SKM-1 (cell line): ENCODE data around the gene NKPD1.

Experiments used
- DNase-seq: peaks from one replicate; lab custom pipeline; 2025; ENCODE audit not compliant: unreplicated experiment; lab: John Stamatoyannopoulos, UW

Gene NKPD1

DNA sequence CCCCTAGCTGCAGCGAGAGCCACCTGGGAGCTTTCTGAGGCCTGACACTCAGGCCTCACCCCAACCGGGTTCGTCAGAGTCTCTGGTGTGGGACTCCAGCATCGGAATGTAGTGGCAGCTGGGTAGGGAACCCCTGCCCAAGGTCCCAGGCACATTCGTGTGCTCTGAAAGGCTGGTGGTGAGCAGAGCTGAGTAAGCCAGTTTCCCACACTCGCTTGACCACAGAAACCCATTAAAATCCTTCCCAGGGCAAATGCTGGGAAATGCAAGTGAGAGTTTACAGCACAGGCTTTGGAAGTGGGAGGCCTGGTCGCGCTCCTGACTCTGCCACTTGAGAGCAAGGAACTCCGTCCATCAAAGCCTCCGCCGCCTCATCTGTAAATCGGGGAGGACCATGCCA, 13.0 kb upstream of the NKPD1 start:
- no peak for DNase-seq

DNA sequence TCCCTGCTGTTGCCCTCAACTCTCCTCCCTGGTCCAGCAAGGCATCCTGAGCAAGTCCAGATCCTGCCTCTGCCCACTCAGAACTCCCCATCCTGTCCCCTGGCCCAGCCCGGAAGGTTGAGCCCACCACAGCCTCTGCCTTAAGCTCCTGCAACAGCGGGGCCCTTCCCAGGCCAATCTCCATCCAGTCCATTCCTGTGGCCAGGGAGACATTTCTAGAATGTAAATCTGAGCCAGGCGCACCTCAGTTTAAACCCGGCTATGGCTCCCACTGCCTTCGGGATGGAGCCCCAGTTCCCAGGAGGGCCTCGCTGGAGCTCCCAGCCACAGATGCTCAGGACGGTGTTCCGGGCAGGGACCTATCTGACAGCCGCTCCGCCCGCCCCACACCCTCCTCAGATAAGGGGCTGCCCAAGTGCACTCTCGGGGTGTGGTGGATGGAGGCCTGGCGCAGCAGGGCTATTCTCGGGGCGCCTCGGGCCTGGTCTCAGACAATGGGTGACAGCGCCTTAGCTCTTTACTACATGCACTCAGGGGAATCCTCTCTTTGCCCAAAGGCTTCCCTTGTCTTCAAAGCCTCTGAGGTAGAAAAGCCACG, 11.9 kb upstream of the NKPD1 start:
- DNase-seq = no peak

DNA sequence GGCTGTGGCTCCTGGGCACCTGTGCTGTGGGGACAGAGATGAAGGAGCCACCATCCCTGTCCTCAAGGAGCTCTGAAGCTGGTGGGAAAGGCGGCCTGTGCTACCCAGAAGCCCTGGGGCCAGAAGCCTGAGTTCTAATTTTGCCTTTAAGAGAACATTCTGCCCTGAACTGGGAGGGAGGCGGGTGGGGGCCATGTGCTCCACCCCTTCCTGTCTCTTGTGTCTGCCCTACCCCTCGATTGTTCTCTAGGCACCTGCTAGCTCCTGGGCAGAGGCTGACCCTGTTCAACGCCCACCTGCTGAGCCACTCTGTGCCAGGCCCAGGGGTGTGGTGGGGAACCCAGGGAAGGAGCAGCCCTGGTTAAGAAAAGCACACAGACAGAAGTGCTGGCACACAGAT, 11.4 kb upstream of the NKPD1 start:
- DNase-seq = no peak

DNA sequence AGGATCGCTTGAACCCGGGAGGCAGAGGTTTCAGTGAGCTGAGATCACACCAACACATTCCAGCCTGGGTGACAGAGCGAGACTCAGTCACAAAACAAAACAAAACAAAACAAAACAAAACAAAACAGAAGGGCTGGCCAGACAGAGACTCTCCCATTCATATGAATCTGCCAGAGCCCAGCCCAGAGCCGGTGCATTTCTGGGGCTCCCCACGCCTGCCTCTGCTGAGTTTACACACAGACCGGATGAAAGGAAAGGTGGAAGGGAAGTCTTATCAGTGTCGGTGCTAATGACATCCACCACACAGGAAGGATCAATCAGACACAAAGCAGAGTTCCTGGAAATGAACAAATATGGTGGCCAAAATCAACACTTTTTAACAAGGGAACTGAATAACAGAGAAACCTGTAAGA, 10.4 kb upstream of the NKPD1 start:
- no peak for DNase-seq

DNA sequence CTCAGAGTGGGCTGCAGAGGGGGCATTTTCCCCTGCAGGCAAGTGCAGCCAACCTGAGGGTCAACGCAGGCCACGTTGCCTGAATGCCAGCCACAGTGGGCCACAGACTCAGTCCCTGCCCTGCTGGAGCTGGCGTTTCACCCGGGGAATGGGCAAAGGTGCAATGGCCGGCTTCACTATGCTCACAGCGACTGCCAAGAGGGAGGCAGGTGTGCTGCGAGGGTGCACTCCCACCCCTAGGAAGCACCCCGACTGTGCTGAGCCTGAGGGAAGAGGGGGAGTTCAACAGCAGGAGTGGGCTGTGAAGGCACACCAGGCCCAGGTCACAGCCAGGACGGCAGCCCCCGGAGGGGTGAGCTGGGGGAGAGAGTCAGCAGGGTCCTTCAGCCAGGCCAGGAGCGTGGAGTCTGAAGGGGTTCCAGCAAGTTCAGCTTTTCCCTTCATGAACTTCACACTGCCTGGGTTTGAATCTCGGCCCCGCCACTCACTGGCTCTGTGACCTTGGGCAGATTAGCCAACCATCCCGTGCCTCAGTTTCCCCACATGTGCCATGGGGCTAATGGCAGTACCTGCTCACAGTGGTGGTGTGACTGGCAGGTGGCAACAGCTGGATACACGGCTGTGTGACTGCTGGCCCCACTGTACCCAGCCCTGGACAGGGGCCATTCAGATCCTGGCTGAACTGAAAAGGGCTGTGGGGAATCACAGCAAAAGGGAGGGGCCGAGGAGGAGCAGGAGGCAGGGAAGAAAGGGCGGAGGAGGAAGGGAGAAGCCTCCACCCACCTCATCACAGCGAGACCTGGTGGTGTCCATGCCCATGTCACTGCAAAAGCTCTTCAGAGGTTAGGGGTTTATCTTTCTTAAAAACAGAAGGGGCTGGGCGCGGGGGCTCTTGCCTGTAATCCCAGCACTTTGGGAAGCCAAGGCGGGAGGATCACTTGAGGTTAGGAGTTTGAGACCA, 9.6 kb upstream of the NKPD1 start:
- no peak for DNase-seq

DNA sequence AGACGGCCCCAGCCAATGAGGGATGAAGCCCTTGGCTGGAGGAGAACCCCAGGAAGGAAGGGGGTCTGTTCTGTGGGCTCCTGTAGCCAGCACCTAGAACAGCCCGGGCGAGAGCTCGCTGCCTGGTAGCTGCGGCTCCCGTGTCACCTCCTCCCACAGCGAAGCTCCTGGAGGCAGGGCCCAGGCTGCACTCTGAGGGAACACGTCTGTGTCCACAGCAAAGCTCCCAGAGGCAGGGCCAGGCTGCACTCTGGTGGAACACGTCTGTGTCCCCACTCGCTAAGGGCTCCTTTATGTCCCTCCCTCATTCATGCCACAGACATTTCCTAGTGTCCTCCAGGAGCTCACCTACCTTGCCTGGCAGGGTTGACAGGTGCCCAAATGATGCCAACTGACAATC, 8.8 kb upstream of the NKPD1 start:
- DNase-seq = no peak

DNA sequence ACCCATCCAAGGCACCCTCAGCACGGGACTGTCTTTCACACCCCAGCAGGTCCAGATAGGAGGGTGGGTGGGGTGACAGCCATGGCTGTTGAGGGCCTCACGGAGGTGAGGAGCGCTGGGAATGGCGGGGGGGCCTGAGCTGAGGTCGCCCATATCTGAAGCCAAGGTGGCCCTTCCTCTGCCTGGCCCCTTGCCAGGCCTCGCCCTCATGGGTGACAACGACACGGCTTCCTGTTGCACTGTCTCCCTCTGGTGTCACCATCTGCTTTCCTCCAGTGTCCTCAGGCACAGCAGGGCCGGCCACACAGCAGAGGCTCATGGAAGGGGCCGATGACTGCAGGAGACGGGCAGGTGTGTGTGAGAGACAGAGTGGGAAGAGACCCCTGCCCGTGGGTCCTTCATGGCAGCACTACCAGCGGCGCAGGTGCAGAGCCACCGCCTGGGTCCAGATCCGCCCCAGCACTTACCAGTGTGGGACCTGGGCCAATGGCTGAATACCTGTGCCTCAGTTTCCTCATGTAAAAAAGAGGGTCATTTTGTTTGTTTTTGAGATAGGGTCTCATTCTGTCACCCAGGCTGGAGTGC, 8.1 kb upstream of the NKPD1 start:
- DNase-seq = no peak

DNA sequence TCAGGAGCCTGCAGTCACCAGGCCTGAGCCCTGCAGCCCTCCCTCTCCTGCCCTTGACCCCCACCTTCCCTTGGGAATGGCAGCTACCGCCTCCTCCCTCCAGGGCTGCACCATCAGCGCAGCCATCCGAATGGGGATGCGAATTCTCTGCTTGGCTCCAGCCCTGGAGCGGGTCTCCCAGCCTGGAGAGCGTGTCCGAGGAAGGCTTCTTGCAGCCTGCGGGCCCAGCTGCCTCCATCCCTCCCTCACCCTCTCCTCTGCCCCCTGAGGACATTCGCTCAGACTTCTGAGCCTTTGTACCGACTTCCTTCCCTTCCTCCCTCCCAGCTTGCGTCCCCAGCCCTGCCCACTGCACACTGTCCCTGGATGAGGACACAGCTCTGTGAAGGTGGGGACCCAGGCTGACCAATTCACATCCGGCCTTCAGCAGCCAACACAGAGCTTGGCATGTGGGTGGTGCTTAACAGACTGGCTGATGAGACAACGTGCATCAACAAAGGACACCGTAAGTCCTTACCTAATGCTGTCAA, 6.0 kb upstream of the NKPD1 start:
- no peak for DNase-seq

DNA sequence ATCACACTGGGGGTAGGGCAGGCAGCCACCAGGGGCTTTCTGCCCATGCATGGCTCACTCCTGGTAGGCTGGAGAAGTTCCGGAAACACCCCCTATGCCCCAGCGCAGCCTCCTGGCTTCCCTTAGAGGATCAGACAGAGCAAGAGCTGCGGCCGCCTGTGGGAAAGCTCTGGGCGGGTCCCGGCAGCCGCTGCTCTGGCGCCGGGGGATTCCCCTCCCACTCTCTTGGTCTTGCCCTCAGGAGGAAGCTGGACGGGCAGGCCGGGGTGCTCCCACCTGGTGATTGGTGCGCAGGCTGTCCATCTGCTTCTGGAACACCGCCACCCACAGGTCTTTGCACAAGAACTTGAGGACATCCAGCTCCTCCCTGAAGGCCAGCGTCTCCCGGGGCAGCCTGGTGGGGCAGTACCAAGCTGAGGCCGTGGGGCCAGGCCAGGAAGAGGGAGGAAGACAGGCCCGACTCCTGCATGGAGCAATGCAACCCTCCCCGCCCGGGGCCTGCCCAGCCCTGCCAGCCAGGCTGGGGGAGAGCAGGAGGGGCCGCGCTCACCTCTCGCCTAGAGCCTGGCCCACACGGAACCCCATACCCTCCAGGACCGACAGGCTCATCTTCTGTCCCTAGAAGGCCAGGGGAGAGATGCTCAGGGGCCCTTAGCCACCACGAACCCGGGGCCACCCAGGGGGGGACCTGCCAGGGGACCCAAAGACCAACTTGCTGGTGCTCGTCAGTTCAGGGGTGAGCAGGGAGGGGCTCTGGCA, 4.0 kb upstream of the NKPD1 start:
- DNase-seq = no peak

DNA sequence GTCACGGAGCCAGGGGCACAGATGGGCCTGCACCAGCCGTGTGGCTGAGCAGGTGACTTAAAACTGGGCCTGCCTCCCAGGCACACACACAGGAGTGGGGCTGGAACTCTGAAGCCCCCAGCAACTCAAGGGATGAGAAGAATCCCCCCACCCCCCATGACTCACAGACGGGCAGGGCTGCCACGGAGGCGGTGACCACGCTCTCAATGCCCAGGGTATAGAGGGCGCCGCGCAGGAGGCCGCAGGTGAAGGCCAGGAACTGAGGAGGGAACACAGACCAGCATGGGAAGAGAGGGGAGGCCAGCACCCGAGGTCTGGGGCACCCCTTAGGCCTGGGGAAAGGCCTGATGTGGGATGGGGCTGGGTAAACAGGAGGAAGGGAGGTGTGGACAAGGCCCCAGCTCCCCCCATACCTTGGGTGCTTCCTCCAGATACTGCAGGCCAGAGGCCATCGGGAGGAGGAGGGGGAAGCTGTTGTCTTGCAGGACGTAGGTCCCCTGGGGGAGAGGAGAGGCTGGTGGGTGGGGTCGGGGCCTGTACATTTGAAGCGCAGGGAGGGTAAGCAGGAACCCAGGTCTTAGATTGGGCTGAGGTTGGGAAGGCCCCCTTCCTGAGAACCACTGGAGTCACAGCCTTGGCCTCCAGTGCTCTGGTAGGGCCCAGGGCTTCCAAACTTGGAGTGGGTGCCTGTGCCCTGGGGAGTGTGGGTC, 3.1 kb upstream of the NKPD1 start:
- DNase-seq = no peak

DNA sequence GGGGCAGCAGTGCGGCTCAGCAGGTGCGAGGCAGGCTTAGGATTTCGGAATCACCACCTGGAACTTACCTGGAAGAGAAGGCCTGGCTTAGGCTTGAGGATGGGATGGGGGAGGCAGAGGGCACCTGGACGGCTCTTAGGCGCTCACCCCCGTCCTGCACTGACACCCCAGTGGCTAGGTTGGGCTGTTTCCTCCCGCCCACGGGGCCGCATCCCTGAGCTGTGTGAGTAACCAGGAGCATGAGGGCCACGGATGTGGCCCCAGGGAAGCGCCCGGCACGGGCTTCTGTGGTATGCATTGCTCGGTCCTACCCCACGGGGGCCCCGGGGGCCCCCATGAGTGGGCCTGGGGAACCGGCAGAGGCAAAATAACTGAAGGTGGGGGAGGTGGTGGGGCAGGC, 2.4 kb upstream of the NKPD1 start:
- DNase-seq = no peak

DNA sequence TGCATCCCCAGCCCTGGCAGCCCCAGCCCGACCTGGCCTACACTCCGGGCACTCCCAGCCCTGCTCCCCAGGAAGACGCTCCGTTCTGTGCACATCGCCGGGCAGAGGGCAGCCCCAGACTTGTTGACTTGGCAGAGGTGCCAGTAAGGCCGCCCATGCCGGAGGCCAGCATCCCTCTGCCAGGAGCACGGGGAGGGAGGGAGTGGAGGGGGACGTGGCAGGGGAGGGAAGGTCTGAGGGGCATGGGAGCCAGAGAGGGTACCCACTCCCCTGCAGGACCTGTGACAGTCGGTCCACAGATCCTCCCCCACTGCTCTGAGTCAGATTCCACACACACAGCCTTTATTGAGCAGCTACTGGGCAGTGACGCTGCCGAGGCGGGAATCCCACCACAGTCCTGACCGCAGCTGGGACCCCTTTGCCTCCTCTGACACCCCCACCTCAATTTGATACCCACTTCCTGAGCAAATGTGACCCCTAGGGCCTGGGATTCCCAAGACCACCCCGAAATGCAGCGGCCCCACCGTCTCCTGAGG, 1.9 kb upstream of the NKPD1 start:
- peak; percentile 69 for DNase-seq

DNA sequence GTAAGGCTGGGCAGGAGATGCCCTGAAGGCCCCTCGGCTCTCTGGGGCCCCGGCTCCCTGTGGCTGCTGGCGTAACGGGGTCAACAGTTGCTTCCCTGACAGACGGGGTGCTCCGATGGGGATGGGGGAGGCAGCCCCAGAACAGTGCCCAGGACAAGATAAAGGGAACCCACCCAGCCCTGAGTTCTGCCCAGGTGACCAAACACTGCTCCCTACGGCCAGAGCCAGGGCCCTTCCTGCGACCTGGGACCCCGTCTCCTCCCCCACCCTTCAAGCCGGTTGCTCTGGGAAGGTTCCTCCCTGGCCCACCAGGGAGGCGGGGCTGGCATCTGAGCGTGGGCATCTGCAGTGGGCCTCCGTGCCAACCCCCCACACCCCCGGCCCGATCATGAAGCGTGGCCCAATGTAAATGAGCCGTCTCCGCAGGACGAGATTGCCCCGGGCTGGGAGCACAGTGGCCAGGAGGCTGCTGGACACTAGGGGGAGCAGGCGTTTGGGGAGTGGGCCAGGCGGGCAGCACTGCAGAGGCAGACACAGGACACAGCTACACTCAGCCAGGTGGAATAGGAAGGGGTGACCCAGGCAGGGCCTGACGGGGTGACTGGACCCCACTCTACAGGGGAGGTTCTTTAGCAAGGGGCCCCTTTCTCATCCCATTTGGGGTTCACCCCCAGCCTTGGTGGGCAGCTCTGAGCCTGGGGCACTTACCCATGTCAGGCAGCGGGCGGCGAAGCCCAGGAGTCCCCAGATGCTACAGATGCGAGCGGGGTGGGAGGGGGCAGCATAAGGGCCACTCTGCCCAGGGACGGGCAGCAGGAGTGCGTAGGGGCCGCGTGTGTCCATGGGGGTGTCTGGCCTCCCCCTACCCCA, 1.2 kb upstream of the NKPD1 start:
- DNase-seq = no peak

DNA sequence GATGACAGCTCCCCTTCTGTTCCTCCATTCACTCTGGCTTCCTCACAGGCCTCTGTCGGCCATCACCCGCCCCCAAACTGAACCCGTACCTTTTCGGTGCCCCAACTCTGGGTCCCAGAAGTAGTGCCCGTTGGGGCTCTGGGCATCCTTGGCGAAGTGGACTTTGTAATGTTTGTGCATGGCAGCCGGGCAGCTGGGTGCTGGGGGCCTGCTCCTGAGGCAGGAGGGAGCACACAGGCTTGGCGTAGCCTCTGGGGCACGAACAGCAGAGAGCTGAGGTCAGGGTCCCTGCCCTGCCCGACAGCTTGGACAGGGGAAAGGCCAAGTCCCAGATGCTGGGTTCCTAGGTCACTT, 834 bp downstream of the NKPD1 start:
- DNase-seq = no peak

DNA sequence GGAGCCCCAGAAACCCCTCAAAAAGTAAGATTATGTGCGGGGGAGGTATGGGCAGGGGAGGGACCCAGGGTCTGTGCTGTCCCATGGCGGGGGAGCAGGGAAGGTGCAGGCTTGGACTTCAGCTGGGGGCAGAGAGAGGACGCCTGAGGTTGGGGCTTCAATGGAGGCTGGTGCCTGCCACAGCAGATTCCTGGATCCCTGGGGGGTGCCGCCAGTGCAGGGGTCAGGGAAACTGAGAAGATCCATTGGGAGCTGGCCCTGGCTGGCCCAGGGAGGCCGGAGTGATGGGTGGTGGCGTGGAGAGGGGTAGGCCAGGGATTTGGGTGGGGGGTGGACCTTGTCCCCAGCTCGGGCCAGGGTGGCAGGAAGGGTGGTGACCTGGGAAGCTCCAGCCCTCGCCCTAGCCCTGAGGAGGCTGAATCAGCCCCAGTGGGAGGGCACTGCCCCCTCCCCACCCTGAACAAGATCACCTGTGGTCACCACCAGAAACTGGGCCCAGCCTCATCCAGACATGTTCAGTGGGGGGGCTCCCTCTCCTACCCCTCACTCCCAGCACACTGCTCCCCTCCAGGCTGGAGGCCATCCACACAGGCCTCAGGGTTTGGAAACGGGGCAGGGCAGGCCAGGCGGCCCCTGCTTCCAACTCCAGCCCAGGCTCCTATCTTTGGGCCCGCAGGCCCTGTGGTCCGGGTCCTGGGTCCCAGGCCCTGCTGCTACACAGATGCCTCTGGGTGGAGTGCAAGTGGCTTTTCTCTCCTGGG, 1.4 kb downstream of the NKPD1 start:
- no peak for DNase-seq

DNA sequence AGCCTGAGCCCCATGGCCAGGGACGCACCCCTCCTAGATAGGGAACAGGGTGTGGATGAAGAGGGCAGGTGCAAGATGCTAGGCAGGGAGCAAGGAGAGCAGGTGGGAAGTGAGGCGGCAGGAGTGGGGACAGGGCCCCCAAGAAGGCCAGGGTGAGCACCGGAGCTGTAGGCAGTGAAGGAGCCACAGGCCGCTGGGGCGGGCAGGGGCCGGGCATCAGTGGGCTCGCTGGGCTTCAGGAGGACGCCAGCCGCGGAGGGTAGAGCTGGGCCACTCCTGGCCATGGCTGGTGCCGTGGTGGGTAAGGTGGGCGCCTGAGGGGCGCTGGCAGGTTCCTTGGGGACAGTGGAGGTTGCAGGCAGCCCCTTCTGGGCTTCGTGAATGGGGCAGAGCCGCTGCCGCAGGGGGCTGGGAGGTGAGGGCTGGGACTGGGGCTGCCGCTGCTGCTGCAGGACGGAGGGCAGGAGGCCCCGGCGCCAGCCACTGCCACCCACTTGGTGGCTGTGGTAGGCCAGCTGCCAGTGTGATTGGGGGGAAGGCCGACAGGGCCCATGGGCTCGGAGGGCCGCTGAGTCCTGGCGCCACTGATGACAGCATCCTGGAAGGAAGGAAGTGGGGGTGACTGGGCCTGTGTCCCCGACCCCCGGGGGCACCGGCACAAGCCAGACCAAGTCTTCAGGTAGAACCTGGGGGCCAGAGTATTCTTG, 2.1 kb downstream of the NKPD1 start:
- no peak for DNase-seq

DNA sequence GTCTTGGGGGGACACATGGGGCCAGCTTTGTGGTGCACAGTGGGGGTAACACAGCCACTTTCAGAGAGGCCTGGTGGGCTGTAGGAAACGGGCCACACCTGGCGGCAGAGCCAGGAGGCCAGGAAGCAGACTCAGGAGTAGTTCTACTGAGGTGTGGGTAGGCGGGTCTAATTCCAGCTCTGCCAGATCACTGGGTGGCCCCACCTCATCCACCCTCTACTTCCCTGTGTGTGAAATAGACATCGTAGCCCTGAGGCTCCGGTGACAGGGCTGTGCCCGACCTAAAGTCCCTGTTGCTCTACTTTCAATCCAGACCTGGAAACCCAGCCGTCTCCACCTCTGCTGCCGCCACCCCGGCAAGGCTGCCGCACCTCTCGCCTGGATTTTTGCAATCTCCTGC, 4.0 kb downstream of the NKPD1 start:
- no peak for DNase-seq

DNA sequence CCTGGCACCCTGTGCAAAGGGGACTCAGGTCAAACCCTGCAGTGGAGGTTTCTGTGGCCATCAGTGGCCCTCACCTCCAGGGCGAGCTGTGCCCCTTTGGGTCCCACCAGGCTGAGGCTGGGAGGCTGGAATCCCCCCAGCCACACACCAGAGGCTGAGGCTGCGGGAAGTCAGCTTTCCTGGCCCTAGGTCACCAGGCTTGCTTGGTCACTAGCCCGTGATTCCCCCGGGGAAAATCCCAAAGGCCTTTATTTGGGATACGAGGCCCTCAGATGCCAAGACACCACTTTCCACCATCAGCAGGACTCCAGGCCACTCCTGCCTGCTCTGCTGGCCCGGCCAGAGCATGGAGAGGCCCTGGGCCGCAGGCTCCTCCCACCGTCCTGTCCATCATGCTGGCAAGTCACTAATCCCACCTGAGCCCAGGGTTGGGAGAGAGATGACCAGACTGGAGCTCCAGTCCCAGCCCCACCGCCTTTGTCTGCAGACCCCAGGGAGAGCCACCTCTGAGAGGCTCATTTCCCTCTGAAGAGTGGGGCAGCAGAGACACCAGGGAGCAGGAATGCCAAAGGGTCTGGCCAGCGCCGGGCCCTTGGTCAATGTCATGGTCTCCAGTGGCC, 4.7 kb downstream of the NKPD1 start:
- DNase-seq = no peak
